Common myeloid progenitor, CD34-positive (primary cell): Measurements from ENCODE around the gene CCDC106.

Experiments used
- CTCF ChIA-PET: fragments of 350-600 bp; sonication (Branson Sonifier 250); formaldehyde crosslinking; loops from one replicate; lab custom pipeline; 2021; ENCODE audit warnings: antibody characterized with exemption; lab: Charles Lee
- POLR2A ChIA-PET: fragments of 350-600 bp; sonication (Branson Sonifier 250); formaldehyde crosslinking; loops from one replicate; lab custom pipeline; 2021; ENCODE audit warnings: antibody characterized with exemption; lab: Charles Lee
- DNase-seq, 3 donors: peaks; one replicate each; pipeline versions ENCODE4 v3.0.0 to v3.0.0-alpha.2; 2013
- H3K27ac ChIP-seq, 2 experiments: 1 replicate in 1 of 2; 2 replicates in 1 of 2; pipeline ENCODE4 v1.7.0; 2013; ENCODE audit warnings: inconsistent platforms in 2 of 2, low read length in 2 of 2, mild to moderate bottlenecking in 2 of 2, low read depth in 1 of 2, moderate library complexity in 1 of 2; ENCODE audit not compliant: severe bottlenecking in 2 of 2, insufficient read depth in 1 of 2, poor library complexity in 1 of 2
- H3K27me3 ChIP-seq, 5 experiments: replicated peaks in 2 of 5; 1 replicate in 3 of 5; 2 replicates in 2 of 5; pipeline versions ENCODE4 v1.6.1 to v1.7.0; 2013; ENCODE audit warnings: low read length in 4 of 5, mild to moderate bottlenecking in 2 of 5, moderate library complexity in 2 of 5, inconsistent platforms in 1 of 5; ENCODE audit not compliant: insufficient read depth in 5 of 5, control insufficient read depth in 4 of 5
- H3K36me3 ChIP-seq, 4 experiments: 1 replicate in 2 of 4; 2 replicates in 2 of 4; pipeline versions ENCODE4 v1.6.1 to v1.7.0; 2013; ENCODE audit warnings: low read length in 3 of 4, control low read depth in 1 of 4, mild to moderate bottlenecking in 1 of 4; ENCODE audit not compliant: control insufficient read depth in 4 of 4, insufficient read depth in 4 of 4
- H3K4me1 ChIP-seq, 4 experiments: 1 replicate in 3 of 4; 2 replicates in 1 of 4; pipeline versions ENCODE4 v1.6.1 to v1.7.1; 2013; ENCODE audit warnings: low read length in 3 of 4, mild to moderate bottlenecking in 3 of 4, control low read depth in 1 of 4, inconsistent platforms in 1 of 4, moderate library complexity in 1 of 4; ENCODE audit not compliant: control insufficient read depth in 4 of 4, insufficient read depth in 4 of 4; ENCODE audit errors: control extremely low read depth in 1 of 4
- H3K4me3 ChIP-seq, 7 experiments: 1 replicate in 4 of 7; 2 replicates in 3 of 7; pipeline versions ENCODE4 v1.5.1 to v1.7.0; 2013; ENCODE audit warnings: mild to moderate bottlenecking in 7 of 7, low read length in 6 of 7, moderate library complexity in 6 of 7, inconsistent platforms in 2 of 7, low read depth in 2 of 7, control low read depth in 1 of 7; ENCODE audit not compliant: insufficient read depth in 4 of 7, control insufficient read depth in 1 of 7; ENCODE audit errors: extremely low read depth in 1 of 7
- H3K9me3 ChIP-seq, 5 experiments: 1 replicate in 4 of 5; 2 replicates in 1 of 5; pipeline versions ENCODE4 v1.6.1 to v1.7.1; 2013; ENCODE audit warnings: low read length in 4 of 5, mild to moderate bottlenecking in 2 of 5, inconsistent platforms in 1 of 5, low read depth in 1 of 5, moderate library complexity in 1 of 5; ENCODE audit not compliant: control insufficient read depth in 4 of 5, insufficient read depth in 2 of 5; ENCODE audit errors: control extremely low read depth in 1 of 5
- WGBS: methylation state at CpG from one replicate; pipeline ENCODE4 v1.1.5; 2013; ENCODE audit not compliant: insufficient coverage; 5-methylcytosine and 5-hydroxymethylcytosine counted together

CCDC106 gene

DNA sequence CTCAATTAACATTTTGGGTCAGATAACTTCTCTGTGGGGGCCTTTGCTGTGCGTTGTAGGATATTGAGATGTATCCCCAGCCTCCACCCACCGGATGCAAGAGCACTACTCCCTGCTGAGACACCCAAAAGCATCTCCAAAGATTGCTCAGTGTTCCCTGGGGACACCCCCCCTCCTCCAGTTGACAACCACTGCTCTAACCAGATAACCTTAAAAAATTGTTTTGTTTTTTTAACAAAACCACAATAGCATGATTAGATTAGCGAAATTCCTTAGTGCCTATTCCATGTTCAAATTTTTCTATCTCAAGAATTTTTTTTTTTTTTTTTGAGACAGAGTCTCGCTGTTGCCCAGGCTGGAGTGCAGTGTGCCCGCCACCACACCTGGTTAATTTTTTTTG lies 24.4 kb downstream of the CCDC106 start:
- Histone ChIP-seq H3K36me3 (peaks cover 9 to 62% (median 33%) of the 10 kb centered on the region in 4 experiments), H3K9me3 (no peaks in the 10 kb centered on the region), H3K4me1 (peaks cover 9 to 32% (median 26%) of the 10 kb centered on the region in 4 experiments), H3K4me3 (no peak overlapping the region), H3K27me3 (no peaks in the 10 kb centered on the region), H3K27ac (no peak overlapping the region)
- 93% methylated on average over 2 of the region's 5 CpGs for WGBS
- CTCF ChIA-PET = interaction anchor here (1.2 to 3.0 kb wide), 3 partner anchors 15 to 47 kb away, joined by 3 to 20 read pairs (median 18); no protein-coding TSS in a partner anchor
- no peak for DNase-seq
- POLR2A ChIA-PET = interaction anchor here (0.7 kb wide), 2 partner anchors 10 to 1499 kb away, joined by 3 to 6 read pairs; no protein-coding TSS in a partner anchor

DNA sequence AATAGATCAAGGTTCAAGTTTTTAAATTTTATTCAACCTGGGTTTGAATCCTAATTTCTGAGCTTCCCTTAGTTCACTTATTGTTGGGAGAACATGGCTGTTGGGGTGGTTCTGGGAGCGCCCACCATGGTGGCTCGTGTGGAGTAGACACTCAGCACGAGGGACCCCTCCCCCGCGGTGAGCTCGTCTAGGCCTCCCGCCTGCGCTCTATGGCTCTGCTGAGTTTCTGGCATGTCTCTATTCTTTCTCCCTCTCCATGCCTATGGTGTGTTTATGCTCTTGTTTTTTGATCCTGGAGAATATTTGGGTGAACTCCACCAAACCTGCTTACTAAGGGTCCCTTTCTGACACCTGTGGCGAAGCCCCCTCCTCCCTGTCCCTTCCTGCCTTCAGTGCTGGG lies 25.5 kb downstream of the CCDC106 start:
- peak overlapping the region in 1 of 2 experiments; percentile 71 for H3K27ac ChIP-seq
- H3K4me3 ChIP-seq = no peak overlapping the region
- ChIA-PET CTCF (interaction anchor here (0.7 to 1.9 kb wide), 4 partner anchors 9 to 40 kb away, joined by 3 to 5 read pairs (median 4); no protein-coding TSS in a partner anchor), POLR2A (no interaction called here)
- H3K36me3 ChIP-seq = peaks cover 9 to 60% (median 28%) of the 10 kb centered on the region in 4 experiments
- DNase-seq = no peak
- peaks cover 9 to 43% (median 36%) of the 10 kb centered on the region in 4 experiments for H3K4me1 ChIP-seq
- no peaks in the 10 kb centered on the region for H3K27me3 ChIP-seq
- no peaks in the 10 kb centered on the region for H3K9me3 ChIP-seq
- WGBS = 100% methylated on average over 1 of the region's 9 CpGs

DNA sequence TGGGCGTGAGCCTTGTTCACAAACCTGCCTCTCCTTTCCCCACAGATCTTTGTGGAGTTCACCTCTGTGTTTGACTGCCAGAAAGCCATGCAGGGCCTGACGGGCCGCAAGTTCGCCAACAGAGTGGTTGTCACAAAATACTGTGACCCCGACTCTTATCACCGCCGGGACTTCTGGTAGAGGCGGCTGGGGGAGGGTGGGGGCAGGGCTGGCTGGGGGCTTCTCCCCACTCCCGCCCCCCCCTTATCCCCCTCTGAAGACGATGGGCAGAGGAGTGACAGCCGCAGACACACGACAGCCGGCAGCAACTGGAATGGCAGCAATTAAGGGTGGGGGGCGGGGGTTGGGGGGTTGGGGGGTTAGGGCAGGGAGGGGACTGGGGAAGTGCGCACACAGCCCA lies 25.9 kb downstream of the CCDC106 start:
- CTCF ChIA-PET = interaction anchor here (0.9 to 1.9 kb wide), 3 partner anchors 9 to 27 kb away, joined by 3 to 5 read pairs (median 4); no protein-coding TSS in a partner anchor
- Histone ChIP-seq H3K36me3 (peaks cover 9 to 60% (median 29%) of the 10 kb centered on the region in 4 experiments), H3K4me3 (no peak overlapping the region)

DNA sequence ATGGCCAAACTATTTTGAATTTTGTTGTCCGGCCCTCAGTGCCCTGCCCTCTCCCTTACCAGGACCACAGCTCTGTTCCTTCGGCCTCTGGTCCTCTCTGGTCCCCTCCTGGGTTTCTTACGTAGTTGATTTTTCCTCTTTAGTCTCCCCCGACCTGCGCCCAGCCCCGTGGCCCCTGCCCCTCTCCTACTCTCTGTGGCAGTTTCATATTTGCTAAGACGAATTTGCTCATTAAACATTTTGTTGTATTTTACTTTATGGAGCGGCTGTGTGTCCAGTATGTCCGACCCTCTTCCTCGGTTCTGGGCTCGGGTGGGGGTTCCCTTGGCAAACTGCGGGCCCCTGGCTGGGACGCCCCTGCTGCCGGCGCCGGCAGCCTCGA lies 26.4 kb downstream of the CCDC106 start:
- Histone ChIP-seq H3K4me3 (peak overlapping the region in 4 of 7 experiments; percentile 90 to 99 (median 94)), H3K9me3 (no peaks in the 10 kb centered on the region), H3K27ac (peak overlapping the region; percentile 78 to 96), H3K27me3 (no peaks in the 10 kb centered on the region), H3K4me1 (peaks cover 9 to 43% (median 37%) of the 10 kb centered on the region in 4 experiments), H3K36me3 (peaks cover 4 to 60% (median 30%) of the 10 kb centered on the region in 4 experiments)
- CTCF ChIA-PET = interaction anchor here (1.9 kb wide), 1 partner anchor 17 kb away, joined by 5 read pairs; no protein-coding TSS in a partner anchor
- DNase-seq = no peak
- POLR2A ChIA-PET = no interaction called here
- 70% methylated on average over 9 of the region's 17 CpGs for WGBS

More for the DNA sequence above, 25.9 kb downstream of the CCDC106 start:
- Histone ChIP-seq H3K27ac (peak overlapping the region in 1 of 2 experiments; percentile 96), H3K4me1 (peaks cover 9 to 43% (median 37%) of the 10 kb centered on the region in 4 experiments), H3K27me3 (no peaks in the 10 kb centered on the region), H3K9me3 (no peaks in the 10 kb centered on the region)
- POLR2A ChIA-PET = no interaction called here
- WGBS = 100% methylated on average over 3 of the region's 15 CpGs
- no peak for DNase-seq

DNA sequence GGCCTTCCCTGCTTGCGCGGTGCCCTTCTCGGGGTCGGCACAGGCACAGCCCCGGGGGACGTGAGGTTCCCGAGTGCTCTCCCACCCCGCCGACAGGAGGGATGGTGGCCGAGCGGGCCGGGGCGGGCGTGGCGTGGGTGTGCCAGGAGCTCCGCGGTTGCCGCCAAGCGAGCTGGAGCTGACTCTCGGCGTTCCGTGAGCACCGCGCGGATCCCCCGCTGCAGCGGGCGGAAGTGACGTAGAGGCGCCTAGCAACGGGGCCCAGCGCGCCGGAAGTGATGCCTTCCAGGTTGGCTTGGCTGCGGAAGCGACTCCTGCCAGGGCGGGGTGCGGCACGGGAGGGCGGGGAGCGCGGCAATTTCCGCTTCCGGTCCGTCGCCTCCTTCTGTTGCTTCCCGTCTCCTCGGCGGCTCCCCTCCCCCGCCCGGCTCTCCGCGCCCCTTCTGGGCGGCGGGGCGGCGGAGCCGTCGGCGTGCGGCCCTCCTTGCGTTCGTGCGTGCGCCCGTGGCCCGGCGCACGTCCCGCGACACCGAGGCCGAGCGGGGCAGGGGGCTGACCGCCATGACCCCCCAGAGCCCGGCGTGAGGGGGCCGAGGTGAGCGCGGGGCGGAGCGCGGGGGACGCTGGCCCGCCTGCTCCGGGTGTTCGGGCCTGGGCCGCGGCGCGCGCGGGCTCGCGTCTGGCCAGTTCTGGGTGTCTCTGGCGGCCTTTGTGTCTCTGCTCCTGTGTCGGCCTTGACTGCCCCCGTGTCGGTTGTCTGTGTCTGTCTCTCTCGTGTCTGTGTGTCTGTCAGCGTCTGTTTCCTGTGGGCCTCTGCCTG lies 27.0 kb downstream of the CCDC106 start, which contains the start of gene EPN1:
EPN1 (plus strand) TSS at position 386 of the 820 bp plus-strand sequence. CDS start 3,402 bp downstream, outside the sequence.
- peak; percentile 98 to 99 (median 99) for DNase-seq
- ChIA-PET CTCF (interaction anchor here (1.9 kb wide), 1 partner anchor 18 kb away, joined by 5 read pairs; no protein-coding TSS in a partner anchor), POLR2A (no interaction called here)
- peaks cover 9 to 43% (median 37%) of the 10 kb centered on the region in 4 experiments for H3K4me1 ChIP-seq
- H3K9me3 ChIP-seq = no peaks in the 10 kb centered on the region
- H3K27ac ChIP-seq = peak within 1 kb of the TSS; percentile 92 to 96
- peaks cover 4 to 60% (median 30%) of the 10 kb centered on the region in 4 experiments for H3K36me3 ChIP-seq
- H3K27me3 ChIP-seq = no peaks in the 10 kb centered on the region
- peak within 1 kb of the TSS; percentile 83 to 99 (median 91) for H3K4me3 ChIP-seq
- WGBS = 0% methylated on average over 81 of the region's 101 CpGs

DNA sequence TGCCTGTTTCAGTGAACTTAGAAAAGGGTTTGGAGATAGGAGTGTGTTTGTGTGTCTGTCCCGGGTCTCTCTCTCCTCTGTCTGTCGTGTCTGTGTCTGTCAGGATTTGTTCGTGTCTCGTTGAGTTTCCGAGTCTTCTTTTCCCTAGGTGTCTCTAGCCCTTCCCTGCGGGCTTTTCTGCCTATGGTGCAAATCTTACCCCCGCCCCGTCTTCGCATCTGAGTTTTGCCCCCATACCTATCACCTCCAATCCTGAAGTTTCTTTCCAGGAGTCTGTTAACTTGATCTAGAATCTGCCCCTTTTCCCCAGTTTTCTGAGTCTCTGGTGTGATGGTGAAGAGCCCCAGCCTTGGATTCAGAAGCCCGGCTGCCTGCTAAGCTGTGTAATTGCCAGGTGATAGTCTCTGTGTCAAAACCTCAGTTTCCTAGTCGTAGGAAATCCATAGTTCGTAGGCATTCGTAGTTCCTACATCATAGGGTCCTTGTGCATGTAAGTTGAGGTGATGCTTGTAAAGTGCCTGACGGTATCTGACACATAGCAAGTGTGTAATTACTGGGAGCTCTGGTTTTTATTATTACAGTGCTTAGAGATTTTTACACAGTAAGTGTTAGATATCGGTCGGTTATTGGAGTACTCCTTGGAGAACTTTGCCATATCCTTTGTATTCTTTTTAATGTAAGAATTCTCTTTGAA lies 27.8 kb downstream of the CCDC106 start:
- H3K36me3 ChIP-seq = peaks cover under 1 to 60% (median 28%) of the 10 kb centered on the region in 4 experiments
- DNase-seq = no peak
- no peaks in the 10 kb centered on the region for H3K9me3 ChIP-seq
- H3K27me3 ChIP-seq = no peaks in the 10 kb centered on the region
- peaks cover 9 to 42% (median 37%) of the 10 kb centered on the region in 4 experiments for H3K4me1 ChIP-seq
- H3K27ac ChIP-seq = peak overlapping the region; percentile 92 to 96
- 12% methylated on average over 10 of the region's 16 CpGs for WGBS
- peak overlapping the region; percentile 83 to 99 (median 91) for H3K4me3 ChIP-seq
- ChIA-PET CTCF (interaction anchor here (0.7 to 1.2 kb wide), 3 partner anchors 10 to 42 kb away, joined by 3 read pairs; no protein-coding TSS in a partner anchor), POLR2A (no interaction called here)
